Hepatocyte (in vitro differentiated cells): ENCODE data around the gene MRAP2. TPM values are rescaled to one million over a fixed set of nuclear protein-coding genes. Genes with fewer than 3 reads are reported as not detected.

Experiments
- DNase-seq: peaks from one replicate; pipeline ENCODE4 v3.0.0-alpha.2; 2016; ENCODE audit warnings: low spot score
- H2AFZ ChIP-seq: fragments of 200-600 bp; sonication (generic); 2 replicates; pipeline ENCODE4 v1.6.0; 2016; ENCODE audit warnings: antibody characterized with exemption, mild to moderate bottlenecking
- H3K27ac ChIP-seq: fragments of 200-600 bp; sonication (generic); 2 replicates; pipeline ENCODE4 v1.5.1; 2016; ENCODE audit warnings: mild to moderate bottlenecking
- H3K27me3 ChIP-seq: fragments of 200-600 bp; sonication (generic); 2 replicates; pipeline ENCODE4 v1.6.1; 2016
- H3K36me3 ChIP-seq: fragments of 200-600 bp; sonication (generic); replicated peaks from 2 replicates; pipeline ENCODE4 v1.5.1; 2016; ENCODE audit warnings: low read depth; ENCODE audit not compliant: insufficient read depth
- H3K4me1 ChIP-seq: fragments of 200-600 bp; sonication (generic); 2 replicates; pipeline ENCODE4 v1.5.1; 2016; ENCODE audit warnings: mild to moderate bottlenecking, moderate library complexity; ENCODE audit not compliant: insufficient read depth
- H3K4me2 ChIP-seq: fragments of 200-600 bp; sonication (generic); 2 replicates; pipeline ENCODE4 v1.6.0; 2016
- H3K4me3 ChIP-seq: fragments of 200-600 bp; sonication (generic); 2 replicates; pipeline ENCODE4 v1.5.1; 2016; ENCODE audit warnings: mild to moderate bottlenecking
- H3K79me2 ChIP-seq: fragments of 200-600 bp; sonication (generic); 2 replicates; pipeline ENCODE4 v1.6.0; 2017; ENCODE audit warnings: mild to moderate bottlenecking
- H3K9me2 ChIP-seq: fragments of 200-600 bp; sonication (generic); replicated peaks from 2 replicates; pipeline ENCODE4 v1.6.0; 2017; ENCODE audit warnings: mild to moderate bottlenecking; ENCODE audit not compliant: insufficient read depth
- H3K9me3 ChIP-seq: fragments of 200-600 bp; sonication (generic); 2 replicates; pipeline ENCODE4 v1.5.1; 2016; ENCODE audit warnings: low read depth, mild to moderate bottlenecking
- H4K20me1 ChIP-seq: fragments of 200-600 bp; sonication (generic); 2 replicates; pipeline ENCODE4 v1.6.0; 2016; ENCODE audit warnings: mild to moderate bottlenecking; ENCODE audit not compliant: insufficient read depth, poor library complexity, severe bottlenecking
- CTCF ChIP-seq: fragments of 200-600 bp; sonication (generic); IDR thresholded peaks from 2 replicates; pipeline ENCODE4 v1.5.1; 2016; ENCODE audit warnings: antibody characterized with exemption, mild to moderate bottlenecking; ENCODE audit not compliant: poor library complexity
- EZH2 ChIP-seq: fragments of 200-600 bp; sonication (generic); IDR thresholded peaks from 2 replicates; pipeline ENCODE4 v1.6.1; 2016; ENCODE audit warnings: antibody characterized with exemption, mild to moderate bottlenecking, borderline replicate concordance
- EZH2phosphoT487 ChIP-seq: fragments of 200-600 bp; sonication (generic); IDR thresholded peaks from one replicate; pipeline ENCODE4 v1.6.1; 2018; ENCODE audit warnings: antibody characterized with exemption, mild to moderate bottlenecking, low read depth, moderate library complexity; ENCODE audit not compliant: unreplicated experiment, severe bottlenecking
- WGBS: methylation state at CpG from one replicate; pipeline ENCODE4 v1.1.6; 2016; ENCODE audit warnings: low lambda C conversion rate; ENCODE audit errors: missing lambda C conversion rate; 5-methylcytosine and 5-hydroxymethylcytosine counted together
- polyA plus RNA-seq: library from polyadenylated mRNA; unstranded; fragments of >200 nt; fragmentation: Nextera tagmentation; extraction: Ambion mirVana; gene quantifications from 2 replicates; pipeline ENCODE4 v1.2.1, GENCODE V29; 2016
- total RNA-seq: library from RNA; depleted of rRNA; stranded (reverse); fragments of >200 nt; gene quantifications from 2 replicates; pipeline ENCODE4 v1.2.3, GENCODE V29; 2014

The MRAP2 gene
- total and polyA plus RNA-seq, 2 experiments from 2014 or later, result 2.2 to 2.5 TPM

- Histone ChIP-seq H3K4me1 (no peaks in the 10 kb centered on the region), H3K4me3 (no peak overlapping the region), H3K4me2 (no peak overlapping the region), H3K9me3 (no peaks in the 10 kb centered on the region), H3K36me3 (no peaks in the 10 kb centered on the region), H3K27me3 (no peaks in the 10 kb centered on the region), H4K20me1 (no peaks in the 10 kb centered on the region), H3K9me2 (no peaks in the 10 kb centered on the region), H3K79me2 (no peaks in the 10 kb centered on the region), H3K27ac (no peak overlapping the region), H2AFZ (no peak overlapping the region)
- TF ChIP-seq EZH2phosphoT487 (no peak), EZH2 (no peak)
- 96% methylated on average over 5 of the region's 5 CpGs for WGBS
- DNase-seq, result no peak
Measured at GRCh38 chr6:84135291-84135690, 101.7 kb downstream of the MRAP2 start.

GRCh38 chr6:84136364-84137050 lies 102.9 kb downstream of the MRAP2 start:
- no peak for DNase-seq
- Histone ChIP-seq H3K4me1 (no peaks in the 10 kb centered on the region), H3K27me3 (no peaks in the 10 kb centered on the region), H3K4me3 (no peak overlapping the region), H3K4me2 (no peak overlapping the region), H4K20me1 (no peaks in the 10 kb centered on the region), H2AFZ (no peak overlapping the region), H3K36me3 (no peaks in the 10 kb centered on the region), H3K27ac (no peak overlapping the region), H3K79me2 (no peaks in the 10 kb centered on the region), H3K9me2 (no peaks in the 10 kb centered on the region), H3K9me3 (no peaks in the 10 kb centered on the region)
- WGBS, result 98% methylated on average over 4 of the region's 4 CpGs
- TF ChIP-seq CTCF (no peak), EZH2 (no peak), EZH2phosphoT487 (no peak)

- H3K4me3 ChIP-seq, result no peak overlapping the region
- no peaks in the 10 kb centered on the region for H4K20me1 ChIP-seq
- TF ChIP-seq EZH2phosphoT487 (no peak), EZH2 (no peak), CTCF (no peak)
- no peaks in the 10 kb centered on the region for H3K9me2 ChIP-seq
- no peaks in the 10 kb centered on the region for H3K36me3 ChIP-seq
- H3K9me3 ChIP-seq, result no peaks in the 10 kb centered on the region
- DNase-seq, result no peak
- no peak overlapping the region for H2AFZ ChIP-seq
- H3K4me2 ChIP-seq, result no peak overlapping the region
- H3K4me1 ChIP-seq, result no peaks in the 10 kb centered on the region
- no peak overlapping the region for H3K27ac ChIP-seq
- 89% methylated on average over 5 of the region's 5 CpGs for WGBS
- no peaks in the 10 kb centered on the region for H3K27me3 ChIP-seq
- no peaks in the 10 kb centered on the region for H3K79me2 ChIP-seq
Measured at GRCh38 chr6:84137051-84137375, 103.4 kb downstream of the MRAP2 start.

GRCh38 chr6:84137989-84138575 lies 104.5 kb downstream of the MRAP2 start:
- H3K27me3 ChIP-seq, result no peaks in the 10 kb centered on the region

More at GRCh38 chr6:84137989-84138575, 104.5 kb downstream of the MRAP2 start:
- no peaks in the 10 kb centered on the region for H4K20me1 ChIP-seq
- no peaks in the 10 kb centered on the region for H3K9me2 ChIP-seq
- TF ChIP-seq EZH2, result no peak
- no peak for TF ChIP-seq CTCF
- no peak for TF ChIP-seq EZH2phosphoT487
- H2AFZ ChIP-seq, result no peak overlapping the region
- no peaks in the 10 kb centered on the region for H3K79me2 ChIP-seq
- no peaks in the 10 kb centered on the region for H3K9me3 ChIP-seq
- no peaks in the 10 kb centered on the region for H3K36me3 ChIP-seq
- H3K4me1 ChIP-seq, result no peaks in the 10 kb centered on the region
- H3K4me3 ChIP-seq, result no peak overlapping the region
- no peak overlapping the region for H3K27ac ChIP-seq
- DNase-seq, result no peak
- 77% methylated on average over 2 of the region's 2 CpGs for WGBS
- H3K4me2 ChIP-seq, result no peak overlapping the region
